GM12892 (cell line): ENCODE measurements around the gene THBS2.

Source experiments
- POLR2A ChIP-seq: IDR thresholded peaks from 2 replicates; pipeline ENCODE4 v1.6.1; 2011; ENCODE audit warnings: low read depth, low read length, control low read depth
- POLR2AphosphoS5 ChIP-seq: IDR thresholded peaks from 2 replicates; pipeline ENCODE4 v1.6.1; 2011; ENCODE audit warnings: low read depth, low read length, control low read depth

- TF ChIP-seq POLR2AphosphoS5 (no peak), POLR2A (no peak)
These were observed 5.1 kb downstream of the THBS2 start for GRCh38 chr6:169248521-169248971.
